GM13977 (cell line): ENCODE data around the gene DNAJC13.
"Not testable (repeated sequence)": the region's sequence is repeated elsewhere in the genome, so short reads cannot be mapped to it uniquely, and the experiment has no call there.

Experiments used
- DNase-seq: peaks from one replicate; pipeline ENCODE4 v3.0.0; 2012; ENCODE audit warnings: low spot score
- in situ Hi-C: fragments of 300-500 bp; cut with MboI; formaldehyde crosslinking; loops from one replicate; pipeline ENCODE4 v1.12.0; 2022; ENCODE audit warnings: low sequenced_read_pairs, low pct_unique_long_range_greater_than_20kb, mixed read lengths, inconsistent platforms; ENCODE audit not compliant: unreplicated experiment
- TF ChIP-seq, protein P1 (sequence below): IDR thresholded peaks from 2 replicates; pipeline ENCODE4 v1.5.1; 2012; ENCODE audit warnings: mild to moderate bottlenecking, control low read depth; ENCODE audit not compliant: insufficient read depth; ENCODE audit errors: extremely low read depth, missing control alignments

The DNAJC13 gene

DNA sequence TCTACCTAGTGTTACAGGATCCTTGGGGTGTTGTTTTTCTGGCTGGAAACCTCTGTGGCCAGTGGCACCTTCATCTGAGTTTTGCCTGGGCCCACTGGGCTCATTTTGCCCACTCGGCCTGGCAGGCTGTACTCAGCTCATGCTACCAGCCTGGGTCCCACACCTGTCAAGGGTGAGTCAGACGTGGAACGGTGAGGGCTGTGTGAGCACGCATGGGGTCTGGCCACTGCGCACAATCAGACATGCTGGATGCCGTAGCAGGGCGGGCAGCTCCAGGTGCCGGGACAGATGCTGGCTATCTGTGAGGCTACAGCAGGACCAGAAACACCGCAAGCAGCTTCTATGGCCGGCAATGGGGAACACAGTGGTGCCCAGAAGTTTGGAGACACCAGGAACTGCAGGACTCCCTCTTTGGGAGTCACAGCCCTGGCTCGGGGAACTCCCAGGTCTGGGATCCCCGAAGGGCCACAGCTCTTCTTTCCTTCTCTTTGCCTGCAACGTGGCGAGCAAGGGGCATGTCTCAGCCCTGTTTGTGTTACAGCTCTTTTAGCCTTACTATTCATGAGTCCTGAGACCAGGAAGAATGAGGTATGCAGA, 35.9 kb upstream of the DNAJC13 start:
- no peak for DNase-seq
- TF ChIP-seq, protein P1, sequence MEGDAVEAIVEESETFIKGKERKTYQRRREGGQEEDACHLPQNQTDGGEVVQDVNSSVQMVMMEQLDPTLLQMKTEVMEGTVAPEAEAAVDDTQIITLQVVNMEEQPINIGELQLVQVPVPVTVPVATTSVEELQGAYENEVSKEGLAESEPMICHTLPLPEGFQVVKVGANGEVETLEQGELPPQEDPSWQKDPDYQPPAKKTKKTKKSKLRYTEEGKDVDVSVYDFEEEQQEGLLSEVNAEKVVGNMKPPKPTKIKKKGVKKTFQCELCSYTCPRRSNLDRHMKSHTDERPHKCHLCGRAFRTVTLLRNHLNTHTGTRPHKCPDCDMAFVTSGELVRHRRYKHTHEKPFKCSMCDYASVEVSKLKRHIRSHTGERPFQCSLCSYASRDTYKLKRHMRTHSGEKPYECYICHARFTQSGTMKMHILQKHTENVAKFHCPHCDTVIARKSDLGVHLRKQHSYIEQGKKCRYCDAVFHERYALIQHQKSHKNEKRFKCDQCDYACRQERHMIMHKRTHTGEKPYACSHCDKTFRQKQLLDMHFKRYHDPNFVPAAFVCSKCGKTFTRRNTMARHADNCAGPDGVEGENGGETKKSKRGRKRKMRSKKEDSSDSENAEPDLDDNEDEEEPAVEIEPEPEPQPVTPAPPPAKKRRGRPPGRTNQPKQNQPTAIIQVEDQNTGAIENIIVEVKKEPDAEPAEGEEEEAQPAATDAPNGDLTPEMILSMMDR = no peak
- in situ Hi-C loops = no loop called here

DNA sequence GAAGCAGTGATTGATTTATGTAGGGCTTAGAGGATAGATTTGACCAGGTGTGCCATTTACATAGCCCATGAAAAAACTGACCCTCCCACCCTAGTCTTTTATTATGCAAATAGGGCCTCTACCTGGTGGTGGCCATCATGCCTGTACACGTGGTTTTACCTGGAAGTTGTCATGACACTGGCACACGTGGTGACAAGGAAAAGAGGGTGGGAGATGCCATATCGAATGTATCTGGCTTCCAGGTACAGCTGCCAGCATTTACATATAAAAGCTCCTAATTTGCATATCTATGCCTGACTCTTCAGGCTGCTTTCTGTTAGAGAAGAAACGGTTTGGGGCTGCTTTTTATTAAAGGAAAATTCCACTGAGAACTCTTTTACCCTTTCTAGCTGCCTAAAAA, 35.0 kb upstream of the DNAJC13 start:
- in situ Hi-C loops = no loop called here
- TF ChIP-seq, protein P1 = no peak

GRCh38 chr3:132382688-132383194, 34.6 kb upstream of the DNAJC13 start:
- TF ChIP-seq, protein P1 = no peak
- DNase-seq = no peak
- in situ Hi-C loops = no loop called here

More for the DNA sequence above, 35.0 kb upstream of the DNAJC13 start:
- no peak for DNase-seq

GRCh38 chr3:132386259-132386658, 31.0 kb upstream of the DNAJC13 start:
- in situ Hi-C loops = no loop called here
- TF ChIP-seq, protein P1 = no peak
- DNase-seq = no peak

DNA sequence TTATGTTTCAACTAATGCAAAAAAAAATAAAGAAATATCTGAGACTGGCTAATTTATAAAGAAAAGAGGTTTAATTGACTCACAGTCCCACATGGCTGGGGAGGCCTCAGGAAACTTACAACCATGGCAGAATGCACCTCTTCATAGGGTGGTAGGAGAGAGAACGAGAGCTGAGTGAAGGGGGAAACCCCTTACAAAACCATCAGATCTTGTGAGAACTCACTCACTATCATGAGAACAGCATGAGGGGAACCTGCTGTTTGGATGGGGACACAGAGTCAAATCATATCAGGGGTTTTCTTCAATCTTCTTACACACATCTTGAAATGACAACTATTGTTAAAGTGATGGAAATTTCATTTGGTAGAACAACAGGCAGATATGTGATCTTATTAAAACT, 24.6 kb upstream of the DNAJC13 start:
- in situ Hi-C loops = not testable (repeated sequence)
- peak; percentile 37 for DNase-seq

DNA sequence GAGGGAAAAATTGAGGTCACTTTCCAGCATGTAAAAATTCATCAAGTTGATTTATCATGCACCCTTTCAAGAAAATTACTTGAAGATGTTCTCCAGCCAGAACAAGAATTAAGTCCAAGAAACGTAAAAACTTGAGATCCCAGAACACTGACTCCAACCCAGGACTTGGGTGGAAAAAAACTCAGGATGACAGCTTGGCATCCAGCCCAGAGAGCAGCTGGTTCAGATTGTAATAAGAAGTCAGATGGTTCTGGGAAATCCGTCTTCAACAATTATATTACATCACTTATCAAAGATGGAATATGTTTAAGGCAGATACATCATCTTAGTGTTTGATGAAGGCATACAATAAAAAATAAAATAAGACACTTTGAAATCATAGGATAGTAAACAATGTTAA, 23.0 kb upstream of the DNAJC13 start:
- DNase-seq = no peak
- in situ Hi-C loops = no loop called here

GRCh38 chr3:132395126-132395525, 22.2 kb upstream of the DNAJC13 start:
- in situ Hi-C loops = no loop called here
- no peak for DNase-seq
- TF ChIP-seq, protein P1 = no peak

More for the DNA sequence above, 23.0 kb upstream of the DNAJC13 start:
- TF ChIP-seq, protein P1 = no peak
